ENCODE measurements around the gene GPATCH2.
"Not testable (repeated sequence)": the region's sequence is repeated elsewhere in the genome, so short reads cannot be mapped to it uniquely, and the experiment has no call there.

GPATCH2 gene

DNA sequence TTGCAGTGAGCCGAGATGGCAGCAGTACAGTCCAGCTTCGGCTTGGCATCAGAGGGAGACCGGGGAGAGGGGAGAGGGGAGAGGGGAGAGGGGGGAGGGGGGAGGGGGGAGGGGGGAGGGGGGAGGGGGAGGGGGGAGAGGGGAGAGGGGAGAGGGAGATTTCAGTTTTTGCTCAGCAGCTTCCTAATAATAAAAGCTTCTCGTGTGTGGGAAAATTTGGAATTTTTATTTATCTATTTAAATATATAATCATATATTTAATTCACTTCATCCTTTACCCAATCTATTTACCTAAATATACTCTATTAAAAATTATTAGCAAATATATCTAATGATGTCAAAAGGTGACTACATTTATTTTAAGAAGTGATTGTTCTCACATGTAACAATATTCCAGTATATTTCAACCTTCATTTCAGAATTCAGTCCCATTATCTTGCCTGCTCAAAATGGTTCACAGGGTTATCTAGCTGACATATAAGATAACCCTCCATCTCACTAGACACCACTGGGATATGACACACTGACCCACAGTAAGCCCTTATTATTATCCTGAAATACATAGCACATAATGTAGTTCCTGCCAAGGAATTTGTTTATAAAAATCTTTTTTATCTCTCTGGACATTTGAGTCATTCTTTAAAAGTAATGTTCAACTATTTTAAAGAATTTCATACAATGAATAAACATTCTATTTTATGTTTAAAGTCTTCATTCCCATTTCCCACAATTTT lies 105.9 kb downstream of the GPATCH2 start:
- no peak for DNase-seq

DNA sequence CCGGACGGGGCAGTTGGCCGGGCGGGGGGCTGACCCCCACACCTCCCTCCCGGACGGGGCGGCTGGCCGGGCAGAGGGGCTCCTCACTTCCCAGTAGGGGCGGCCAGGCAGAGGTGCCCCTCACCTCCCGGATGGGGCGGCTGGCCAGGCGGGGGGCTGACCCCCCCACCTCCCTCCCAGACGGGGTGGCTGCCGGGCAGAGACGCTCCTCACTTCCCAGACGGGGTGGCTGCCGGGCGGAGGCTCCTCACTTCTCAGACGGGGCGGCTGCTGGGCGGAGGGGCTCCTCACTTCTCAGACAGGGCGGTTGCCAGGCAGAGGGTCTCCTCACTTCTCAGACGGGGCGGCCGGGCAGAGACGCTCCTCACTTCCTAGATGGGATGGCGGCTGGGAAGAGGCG lies 107.0 kb downstream of the GPATCH2 start:
- DNase-seq: not testable (repeated sequence)

DNA sequence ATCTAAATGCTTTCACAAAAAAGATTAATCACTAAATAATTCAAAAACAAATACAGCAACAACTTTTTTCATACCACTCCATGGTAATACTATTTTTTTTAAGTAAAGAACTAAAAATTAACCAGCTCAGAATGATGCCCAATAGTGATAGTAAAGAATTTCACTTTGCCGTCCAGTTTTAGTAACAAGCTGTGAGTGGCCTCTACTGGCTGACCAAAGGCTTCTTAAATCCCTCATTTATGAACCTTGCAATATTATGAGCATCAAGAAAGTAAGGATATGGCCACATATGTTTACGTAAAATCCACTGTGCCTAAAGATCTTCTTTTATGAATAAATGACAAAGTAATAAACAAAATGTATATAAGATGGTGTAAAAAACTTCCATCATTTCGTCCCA lies 108.6 kb downstream of the GPATCH2 start:
- DNase-seq: no peak

DNA sequence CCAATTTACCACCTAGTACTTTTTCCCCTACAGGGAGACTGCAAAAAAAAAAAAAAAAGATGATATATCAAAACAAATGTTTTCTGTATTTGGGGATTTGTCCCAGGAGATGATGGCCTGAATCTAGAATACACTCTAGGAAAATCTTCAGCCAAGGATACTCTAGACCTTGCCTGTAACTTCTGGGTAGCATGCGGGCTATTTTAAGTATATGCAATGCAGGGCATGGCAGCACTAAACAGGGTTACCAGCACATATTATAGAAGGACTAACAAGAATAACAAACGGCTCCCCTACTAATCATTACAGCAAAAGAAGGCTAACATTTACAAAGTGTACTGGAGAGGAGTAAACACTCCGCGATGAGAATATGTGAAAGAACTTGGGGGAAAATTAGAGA lies 109.6 kb downstream of the GPATCH2 start:
- no peak for DNase-seq

DNA sequence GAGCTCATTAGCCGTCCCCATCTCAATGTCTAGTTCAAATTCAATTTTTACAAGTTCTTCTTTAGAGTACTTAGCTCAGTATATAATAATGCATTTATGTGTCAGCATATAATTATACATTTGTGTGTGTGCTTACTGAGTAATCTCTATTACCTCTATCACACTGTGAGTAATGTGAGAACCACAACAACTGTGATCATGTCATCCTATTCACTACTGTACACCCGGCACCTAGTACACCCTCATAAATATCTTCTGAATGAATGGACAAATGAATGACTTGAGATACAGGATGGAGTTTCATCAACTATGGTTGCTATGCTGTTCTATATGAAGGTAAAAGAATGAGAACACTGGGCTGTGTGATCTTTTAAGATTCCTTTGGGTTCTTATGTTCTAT lies 124.0 kb downstream of the GPATCH2 start:
- peak; percentile 14 for DNase-seq

DNA sequence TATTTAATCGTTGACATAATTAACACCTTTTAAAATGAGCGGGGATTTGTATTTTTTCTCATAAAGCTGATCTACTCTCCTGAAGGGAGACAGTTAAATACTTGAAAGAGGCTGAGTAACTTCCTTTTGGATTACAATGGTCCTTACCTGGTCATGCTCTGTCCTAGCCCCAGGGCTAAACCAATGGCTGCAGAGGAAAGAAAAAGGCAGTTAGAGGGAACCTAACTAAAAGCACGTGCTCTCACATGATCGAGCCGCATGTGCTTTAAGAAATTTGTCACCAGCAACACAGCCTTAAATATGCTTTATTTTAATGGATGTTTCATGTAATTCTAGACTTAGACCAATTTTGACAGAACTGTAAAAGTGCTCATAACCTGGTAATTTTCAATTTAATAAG lies 132.7 kb downstream of the GPATCH2 start:
- DNase-seq: no peak

DNA sequence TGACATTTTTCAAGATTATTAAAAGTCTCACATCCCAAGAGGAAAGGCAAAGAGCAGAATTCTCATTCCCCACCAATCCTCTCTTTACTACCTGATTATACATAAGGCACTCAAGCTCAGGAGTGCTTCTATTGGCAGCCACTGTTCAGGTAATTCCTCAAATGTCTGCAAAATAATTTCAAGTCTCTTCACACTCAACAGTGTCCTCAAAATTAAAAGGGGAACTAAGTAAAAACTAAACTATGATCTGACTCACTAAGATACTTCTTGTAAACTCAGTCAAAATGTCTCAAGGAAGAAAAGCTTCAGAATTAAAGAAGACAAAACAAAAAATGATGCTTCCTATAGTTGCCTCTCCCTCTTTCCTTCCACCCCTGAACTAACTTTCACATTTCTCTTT lies 135.6 kb downstream of the GPATCH2 start:
- no peak for DNase-seq

DNA sequence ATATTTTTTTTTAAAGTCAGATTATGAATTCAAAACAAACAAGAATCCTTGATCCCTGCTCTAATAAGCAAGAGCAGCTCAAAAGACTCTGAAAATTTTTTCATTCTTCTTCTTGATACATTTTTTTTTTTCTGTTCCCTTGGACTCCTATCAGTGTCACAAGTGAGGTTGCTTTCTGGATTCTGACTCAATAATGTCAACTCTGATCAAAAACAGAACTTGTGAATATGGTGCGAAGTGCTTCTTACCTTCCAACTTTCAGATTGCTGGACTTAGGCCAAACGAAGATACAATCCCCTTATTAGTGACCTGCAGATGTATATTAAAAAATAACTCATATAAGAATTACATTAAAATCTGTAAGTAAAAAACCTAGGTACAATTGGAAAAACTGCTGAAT lies 136.1 kb downstream of the GPATCH2 start:
- no peak for DNase-seq

DNA sequence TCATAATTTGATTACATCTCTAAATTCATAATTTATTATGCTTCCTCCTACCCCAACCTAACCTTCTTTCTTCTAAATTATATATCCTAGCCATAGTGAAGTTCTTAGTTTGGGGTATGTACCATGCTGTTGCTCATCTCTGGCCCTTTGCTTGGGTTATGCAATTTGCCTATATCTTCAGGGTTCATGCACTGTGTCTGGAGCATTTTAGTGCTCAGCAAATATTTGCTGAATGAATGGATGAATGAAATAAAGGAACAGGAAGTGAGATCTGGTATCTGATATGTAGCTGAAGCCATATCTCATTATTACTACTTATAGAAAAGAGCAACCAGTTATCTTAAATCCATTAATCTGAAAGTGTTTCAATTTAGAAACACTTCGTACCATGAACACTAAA lies 137.6 kb downstream of the GPATCH2 start:
- no peak for DNase-seq

DNA sequence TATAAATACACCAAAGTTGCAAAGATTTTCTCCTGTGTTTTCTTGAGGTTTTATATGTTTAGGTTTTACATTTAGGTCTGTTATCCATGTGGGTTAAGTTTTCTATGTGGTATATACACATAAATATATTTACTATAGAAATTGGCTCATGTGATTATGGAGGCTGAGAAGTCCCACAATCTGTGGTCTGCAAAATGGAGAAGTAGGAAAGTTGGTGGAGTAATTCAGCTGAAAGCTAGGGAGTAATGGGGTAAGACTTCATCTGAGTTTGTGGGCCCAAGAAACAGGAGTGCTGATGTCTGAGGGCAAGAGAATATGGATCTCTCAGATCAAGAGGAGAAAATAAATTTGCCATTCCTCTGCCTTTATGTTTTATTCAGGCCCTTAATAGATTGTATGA lies 146.0 kb downstream of the GPATCH2 start:
- no peak for DNase-seq

DNA sequence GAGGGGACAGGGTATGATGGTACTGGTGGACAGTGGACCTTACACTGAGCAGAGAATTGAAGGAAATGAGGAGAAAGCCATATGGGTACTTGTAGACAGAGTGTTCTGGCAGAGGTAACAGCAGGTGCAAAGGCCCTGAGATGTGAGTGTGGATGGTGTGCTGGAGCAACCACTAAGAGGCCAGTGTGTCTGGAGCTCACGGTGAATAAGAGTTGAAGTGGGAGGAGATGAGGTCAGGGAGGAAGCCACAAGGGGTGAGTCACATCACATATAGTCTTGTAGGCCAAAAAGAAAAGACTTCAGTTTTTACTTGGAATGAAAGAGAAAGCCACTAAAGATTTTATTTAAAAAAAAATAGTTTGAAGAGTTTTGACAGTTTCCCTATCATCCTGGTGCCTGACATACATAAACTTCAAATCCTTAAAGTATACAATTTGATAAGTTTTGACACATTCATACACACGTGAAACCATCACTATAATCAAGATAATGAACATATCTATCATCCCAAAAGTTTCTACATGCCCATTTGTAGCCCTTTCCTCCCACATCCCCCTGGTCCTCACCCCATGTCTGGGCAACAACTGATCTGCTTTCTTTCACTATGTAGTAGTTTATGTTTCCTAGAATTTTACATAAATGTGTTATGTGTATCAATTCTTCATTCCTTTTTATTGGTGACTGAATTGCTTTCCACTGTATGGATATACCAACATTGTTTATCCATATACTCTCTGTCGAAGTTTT lies 148.4 kb downstream of the GPATCH2 start:
- DNase-seq: no peak

DNA sequence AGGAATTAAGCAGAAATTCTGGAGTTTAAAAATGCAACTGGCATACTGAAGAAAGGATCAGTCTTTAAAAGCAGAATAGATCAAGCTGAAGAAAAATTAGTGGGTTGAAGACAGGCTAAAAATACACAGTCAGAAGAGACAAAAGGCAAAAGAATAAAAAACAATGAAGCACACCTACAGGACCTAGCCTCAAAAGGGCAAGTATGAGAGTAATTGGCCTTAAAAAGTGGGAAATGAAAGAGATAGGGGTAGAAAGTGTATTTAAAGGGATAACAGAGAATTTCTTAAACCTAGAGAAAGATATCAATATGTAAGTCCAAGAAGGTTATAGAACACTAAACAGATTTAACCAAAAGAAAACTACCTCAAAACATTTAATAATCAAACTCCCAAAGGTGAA lies 152.4 kb downstream of the GPATCH2 start:
- DNase-seq: no peak

DNA sequence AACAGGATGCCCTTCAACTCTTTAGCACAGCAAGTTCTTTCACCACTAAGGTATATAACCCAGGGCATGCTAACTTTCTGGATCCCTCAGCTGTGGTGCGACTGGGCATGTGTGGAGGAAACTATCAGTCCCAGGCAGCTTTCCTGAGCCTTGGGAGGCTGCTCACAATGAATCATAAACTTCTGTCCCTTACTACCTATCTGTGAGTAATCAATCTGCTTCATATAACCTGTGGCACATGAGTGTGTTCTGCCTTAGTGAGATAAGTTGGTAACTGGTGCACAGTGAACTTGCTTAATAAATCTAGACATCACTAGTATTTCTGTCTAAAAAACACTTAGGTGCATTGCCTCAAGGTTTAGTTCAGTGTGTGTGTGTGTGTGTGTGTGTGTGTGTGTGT lies 158.0 kb downstream of the GPATCH2 start:
- no peak for DNase-seq

DNA sequence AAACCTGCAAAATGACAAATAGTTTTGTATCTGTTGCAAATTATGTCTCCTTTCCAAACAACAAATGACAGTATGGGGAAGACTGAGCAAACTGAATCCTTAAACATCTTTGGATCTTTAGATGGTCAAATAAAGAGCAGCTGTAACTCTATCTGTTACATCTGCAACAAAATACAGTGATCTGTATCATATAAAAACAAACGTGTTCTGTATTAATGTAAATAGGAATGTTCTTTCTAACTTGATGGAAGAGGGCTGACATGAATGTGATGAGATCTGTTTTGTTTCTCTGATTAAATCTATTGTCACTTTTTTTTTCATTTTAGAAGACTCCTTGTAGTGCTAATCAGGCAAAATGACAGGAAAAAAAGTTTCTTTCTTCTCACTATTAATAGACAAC lies 159.5 kb downstream of the GPATCH2 start:
- no peak for DNase-seq

DNA sequence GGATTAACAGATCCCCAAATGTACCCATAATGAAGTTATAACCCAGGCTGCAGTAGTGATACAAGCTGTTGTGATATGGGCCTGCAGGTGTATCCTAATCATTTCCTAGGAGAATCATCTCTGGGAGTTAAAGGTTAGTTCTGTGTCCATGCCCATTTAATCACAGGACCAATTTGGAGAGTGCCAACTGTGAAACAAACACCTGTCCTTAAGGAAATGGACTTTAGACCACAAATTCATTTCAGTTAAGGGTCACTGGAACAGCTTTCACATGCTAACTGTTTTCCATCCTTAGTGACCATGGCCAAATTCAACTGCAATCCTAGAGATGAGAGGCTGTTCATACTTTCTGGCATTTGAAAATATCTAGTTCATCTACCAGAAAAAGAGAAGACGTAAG lies 160.9 kb downstream of the GPATCH2 start:
- DNase-seq: peak; percentile 22

DNA sequence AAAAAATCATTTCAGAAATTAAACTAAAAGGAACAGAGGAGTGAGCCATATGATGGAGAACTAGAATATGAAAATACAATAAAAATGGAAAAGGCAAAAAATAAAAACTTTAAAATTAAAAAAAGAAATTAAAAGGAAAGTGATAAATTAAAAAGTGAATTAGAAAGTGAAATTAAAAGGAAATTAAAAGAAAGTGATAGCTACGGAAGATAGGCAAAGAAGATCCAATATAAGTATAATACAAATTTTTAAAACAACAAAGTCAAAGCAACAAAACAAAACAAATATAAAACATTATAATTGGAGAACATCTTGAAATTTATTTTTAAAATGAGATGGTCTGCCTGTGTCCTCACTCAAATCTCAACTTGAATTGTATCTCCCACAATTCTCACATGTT lies 165.8 kb downstream of the GPATCH2 start:
- no peak for DNase-seq

DNA sequence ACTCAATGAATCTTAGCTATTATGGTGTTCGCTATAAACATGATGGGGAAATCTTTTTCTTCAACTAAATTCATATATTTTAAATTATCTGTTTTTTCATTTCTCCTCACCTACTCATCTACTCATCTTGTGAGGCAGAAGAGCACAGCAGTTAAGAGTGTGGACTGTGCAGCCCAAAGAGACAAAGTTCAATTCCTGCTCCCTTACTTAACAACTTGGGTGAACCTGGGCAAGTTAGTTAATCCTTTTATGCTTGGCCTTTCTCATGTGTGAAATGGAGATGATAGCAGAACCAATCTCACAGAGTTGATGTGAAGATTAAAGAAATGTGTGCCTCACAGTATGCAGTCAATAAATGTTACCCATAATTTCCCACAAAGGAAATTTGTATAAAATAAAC lies 168.2 kb downstream of the GPATCH2 start:
- DNase-seq: no peak

DNA sequence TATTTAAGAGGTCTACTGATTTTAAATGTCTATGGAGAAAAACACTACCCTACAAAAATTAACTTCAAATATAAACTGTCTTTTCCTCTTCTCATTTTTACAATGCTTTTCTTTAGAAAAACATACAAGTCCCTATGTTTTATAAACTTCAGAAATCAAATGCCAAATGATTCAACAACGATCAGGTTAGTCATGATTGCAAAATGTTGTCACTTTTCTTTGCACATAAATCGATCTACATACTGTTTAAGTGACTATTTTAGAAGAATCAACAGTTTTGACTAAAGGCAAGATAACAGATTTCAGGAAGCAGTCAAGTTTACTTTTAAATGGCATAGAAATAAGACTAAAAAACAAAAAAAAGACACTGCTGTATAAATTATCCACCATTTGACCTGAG lies 168.7 kb downstream of the GPATCH2 start:
- no peak for DNase-seq

DNA sequence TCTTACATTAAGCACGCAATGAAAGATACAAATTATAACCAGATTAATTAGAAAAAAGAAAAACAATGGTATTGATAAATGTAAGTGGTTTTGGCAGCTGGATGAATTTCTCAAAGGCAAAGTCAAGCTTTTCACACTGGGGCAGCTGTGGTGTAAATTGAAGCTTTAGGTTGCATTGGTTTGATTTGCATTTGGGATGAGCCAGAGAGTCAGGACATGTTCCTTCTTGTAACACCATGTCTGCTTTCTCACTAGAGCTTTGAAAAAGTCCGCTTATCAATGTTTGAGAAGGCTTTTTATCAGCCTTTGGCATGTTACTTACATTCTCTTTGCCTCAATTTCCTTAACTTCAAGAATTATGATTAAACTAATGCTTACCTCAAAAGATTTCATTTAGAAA lies 173.9 kb downstream of the GPATCH2 start:
- no peak for DNase-seq

DNA sequence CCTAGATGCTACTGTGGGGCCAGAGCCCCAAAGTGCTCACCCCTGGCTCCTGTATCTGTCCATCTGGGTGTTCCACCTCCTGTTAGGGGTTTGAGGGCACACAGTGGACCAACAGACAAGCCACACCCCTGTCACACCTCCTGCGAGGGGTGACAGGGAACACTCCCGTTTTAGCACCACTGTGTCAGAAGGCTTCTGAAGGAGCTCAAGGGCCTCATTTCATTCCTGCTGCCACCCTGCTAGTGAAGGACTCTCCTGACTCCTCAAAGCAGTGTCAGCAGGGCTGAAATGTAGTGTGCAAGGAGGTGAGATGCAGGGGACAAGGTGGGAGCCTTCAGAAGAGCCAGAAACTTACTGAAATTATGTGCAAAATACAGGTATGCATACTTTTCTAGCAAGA lies 174.6 kb downstream of the GPATCH2 start:
- no peak for DNase-seq

DNA sequence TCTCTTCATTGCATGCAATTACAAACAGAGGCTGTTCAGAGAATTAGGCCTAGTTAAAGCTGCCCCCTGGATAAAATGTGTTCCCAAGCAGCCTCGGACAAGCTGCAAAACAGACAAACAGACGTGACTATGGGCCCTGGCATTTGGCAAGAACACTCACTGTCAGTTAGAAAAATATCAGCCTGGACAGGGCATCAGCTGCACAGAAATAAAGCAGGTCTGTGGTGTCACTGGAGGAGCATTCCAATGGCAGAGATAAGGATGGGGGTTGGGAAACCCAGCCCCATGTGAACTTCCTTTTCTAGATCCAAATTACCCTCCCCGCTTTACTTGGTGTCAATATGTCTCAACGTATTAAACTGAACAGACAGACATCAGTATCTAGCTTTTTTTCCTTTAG lies 177.1 kb downstream of the GPATCH2 start:
- DNase-seq: no peak

DNA sequence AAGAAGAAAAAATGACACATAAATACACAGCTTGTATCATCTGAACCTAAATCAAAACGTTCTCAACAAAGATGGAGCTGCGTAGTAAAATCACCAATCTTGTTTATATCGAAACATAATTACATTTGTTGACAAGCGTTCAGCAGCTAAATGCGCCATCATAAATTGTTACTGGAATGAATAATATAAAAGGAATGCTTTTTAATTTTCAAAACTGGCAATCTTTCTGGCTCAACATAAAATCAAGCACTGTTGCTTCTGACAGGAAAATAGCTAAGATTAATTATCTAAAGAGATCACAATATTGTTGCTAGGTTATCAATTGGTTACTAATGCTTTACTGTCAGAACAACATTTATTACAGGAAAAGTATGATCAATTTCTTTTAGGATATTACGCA lies 181.5 kb downstream of the GPATCH2 start:
- no peak for DNase-seq

DNA sequence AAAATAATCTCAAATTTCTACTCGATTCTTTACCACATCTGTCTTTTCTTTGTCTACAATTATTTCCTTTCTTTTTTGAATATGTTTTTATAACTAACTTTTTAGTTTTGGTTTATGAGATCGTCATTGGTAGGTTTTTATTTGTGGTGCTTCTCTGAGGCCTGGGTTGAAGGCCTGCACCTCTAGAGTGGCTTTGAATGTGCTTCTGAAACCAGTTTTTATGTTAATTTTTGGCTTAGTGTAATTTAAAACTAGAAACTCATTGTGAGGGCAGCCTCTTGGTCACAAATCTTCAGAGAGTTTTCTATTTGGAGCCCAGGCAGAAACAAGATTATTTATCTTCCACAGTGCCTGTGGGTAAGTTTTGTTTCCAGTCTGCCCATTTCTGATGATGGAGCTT lies 187.0 kb downstream of the GPATCH2 start:
- DNase-seq: no peak

DNA sequence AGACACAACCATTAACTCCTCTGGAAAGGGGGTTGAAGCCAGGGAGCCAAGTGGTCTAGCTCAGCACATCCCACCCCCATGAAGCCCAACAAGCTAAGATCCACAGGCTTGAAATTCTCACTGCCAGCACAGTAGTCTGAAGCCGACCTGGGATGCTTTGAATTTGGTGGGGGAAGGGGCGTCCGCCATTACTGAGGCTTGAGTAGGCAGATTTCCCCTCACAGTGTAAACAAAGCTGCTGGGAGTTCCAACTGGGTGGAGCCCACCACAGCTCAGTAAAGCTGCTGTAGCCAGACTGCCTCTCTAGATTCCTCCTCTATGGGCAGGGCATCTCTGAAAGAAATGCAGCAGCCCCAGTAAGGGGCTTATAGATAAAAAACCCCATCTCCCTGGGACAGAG lies 193.5 kb downstream of the GPATCH2 start:
- DNase-seq: no peak

DNA sequence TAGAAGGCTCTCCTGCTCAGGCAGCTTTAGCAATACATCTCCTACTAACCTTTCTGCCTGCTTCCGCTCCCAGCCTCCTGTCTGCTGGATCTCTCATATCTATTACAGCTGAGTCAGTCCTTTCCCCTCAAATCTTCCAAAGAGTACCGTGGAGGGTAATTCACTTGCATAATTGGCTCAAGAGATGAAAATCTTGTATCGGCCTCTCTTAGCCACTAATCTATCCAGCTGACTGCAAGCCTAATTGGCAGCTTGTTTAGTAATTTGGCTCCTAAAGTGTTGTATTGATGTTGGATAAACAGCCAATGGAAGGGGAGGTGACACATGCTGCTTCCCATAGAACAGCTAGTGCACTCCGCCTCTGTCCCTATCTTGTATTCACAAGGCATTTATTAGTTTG lies 195.7 kb downstream of the GPATCH2 start:
- peak; percentile 45 for DNase-seq
